HG03139 (cell line): ENCODE results near the gene SWT1.

Source experiments
- ATAC-seq: cut with Tn5 transposase; IDR thresholded peaks from one replicate; pipeline ENCODE4 v1.9.1; 2021; ENCODE audit not compliant: unreplicated experiment

Gene SWT1, protein sequence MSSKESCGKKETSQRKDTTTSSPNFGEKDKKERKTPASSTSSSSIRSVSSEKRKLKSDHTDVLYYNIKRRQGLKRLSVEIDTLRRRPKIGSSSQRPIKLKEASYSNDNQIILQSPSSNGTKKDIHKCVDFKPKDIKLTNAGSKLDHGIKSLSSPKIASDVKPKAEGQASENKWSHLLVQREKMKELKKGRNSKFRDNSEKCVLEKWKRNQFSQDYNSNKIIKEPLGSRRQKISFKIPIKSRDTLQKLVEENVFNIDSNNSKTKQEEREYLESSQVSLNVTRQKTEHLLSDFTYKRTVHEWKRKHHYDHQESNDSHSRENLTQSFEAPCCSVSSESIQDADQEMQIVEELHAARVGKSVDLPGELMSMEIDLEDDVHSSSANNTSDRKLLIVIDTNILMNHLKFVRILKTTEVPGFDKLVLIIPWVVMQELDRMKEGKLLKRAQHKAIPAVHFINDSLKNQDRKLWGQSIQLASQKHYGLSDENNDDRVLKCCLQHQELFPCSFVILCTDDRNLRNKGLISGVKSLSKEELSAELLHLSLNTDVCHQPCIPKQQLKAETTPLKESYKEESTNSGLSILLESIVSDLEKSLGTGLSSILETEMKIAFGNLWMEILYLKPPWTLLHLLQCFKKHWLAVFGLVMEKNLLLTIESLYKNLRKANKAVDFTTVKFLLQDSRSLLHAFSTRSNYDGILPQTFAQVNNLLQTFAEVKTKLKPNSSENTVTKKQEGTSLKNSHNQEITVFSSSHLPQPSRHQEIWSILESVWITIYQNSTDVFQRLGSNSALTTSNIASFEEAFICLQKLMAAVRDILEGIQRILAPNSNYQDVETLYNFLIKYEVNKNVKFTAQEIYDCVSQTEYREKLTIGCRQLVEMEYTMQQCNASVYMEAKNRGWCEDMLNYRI

GRCh38 chr1:185156854-185157598 lies at the start of gene SWT1, which contains the start of gene TRMT1L:
Gene SWT1, plus strand, starts transcription at chr1:185157167. Its CDS starts 3,675 bp downstream, at chr1:185160842.
Gene TRMT1L, minus strand, starts transcription at chr1:185156953. Its CDS starts 241 bp downstream, at chr1:185156712.
- ATAC-seq, result peak; percentile 92

DNA sequence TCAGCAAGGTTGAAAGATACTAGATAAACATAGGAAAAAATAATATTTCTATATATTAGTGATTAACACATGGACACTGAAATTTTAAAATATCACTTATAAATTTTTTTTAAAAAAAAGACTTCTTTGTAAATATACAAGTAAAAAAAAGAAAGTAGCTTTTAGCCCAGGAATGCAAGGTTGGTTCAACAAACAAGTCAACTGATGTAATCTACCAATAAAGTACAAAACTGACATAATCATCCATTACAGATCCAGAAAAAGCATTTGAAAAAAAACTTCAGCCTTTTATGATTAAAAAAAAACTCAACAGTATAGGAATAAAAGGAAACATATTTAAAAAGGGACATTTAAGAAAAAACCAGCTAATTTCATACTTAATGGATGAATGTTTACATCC lies 48.6 kb upstream of the SWT1 start:
- ATAC-seq, result no peak

DNA sequence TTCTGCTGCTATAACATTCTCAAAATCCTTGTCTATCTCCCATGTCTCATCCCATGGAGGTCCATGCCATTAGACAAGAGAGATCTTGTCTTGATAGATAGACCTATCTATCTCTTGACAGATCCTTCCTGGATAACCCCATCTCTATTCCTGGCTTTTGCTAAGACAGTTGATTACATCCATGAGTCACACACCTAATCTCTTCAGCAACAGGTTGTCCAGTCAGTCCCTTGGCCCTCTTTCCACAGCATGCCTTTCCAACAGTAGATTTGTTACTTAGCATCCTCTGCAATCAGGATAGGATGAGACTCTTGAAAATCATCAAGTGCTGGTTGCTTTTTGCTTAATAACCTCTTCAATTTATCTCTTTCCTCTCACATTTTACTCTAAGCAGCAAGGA lies 46.8 kb upstream of the SWT1 start:
- no peak for ATAC-seq

- no peak for ATAC-seq
Observed at GRCh38 chr1:185111873-185112272, 45.1 kb upstream of the SWT1 start.

- no peak for ATAC-seq
Observed at GRCh38 chr1:185112356-185112755, 44.6 kb upstream of the SWT1 start.

- no peak for ATAC-seq
Observed at GRCh38 chr1:185129708-185130107, 27.3 kb upstream of the SWT1 start.

DNA sequence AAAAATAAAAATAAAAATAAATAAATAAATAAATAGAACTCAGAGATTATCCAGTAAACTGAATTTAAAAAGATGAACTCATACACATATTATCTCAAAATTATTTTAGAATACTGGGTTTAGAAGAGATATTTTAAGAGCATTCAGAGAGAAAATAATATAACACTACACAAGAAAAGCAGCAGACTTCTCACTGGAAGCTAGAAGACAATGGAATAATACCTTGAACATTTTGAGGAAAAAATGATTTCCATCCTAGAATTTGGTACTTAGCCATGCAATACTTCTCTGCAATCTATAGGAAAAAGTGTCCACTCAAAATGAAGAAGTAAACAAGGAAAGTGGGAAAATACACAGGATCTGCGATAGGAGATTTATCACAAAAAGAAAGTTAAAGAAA lies 24.4 kb upstream of the SWT1 start:
- no peak for ATAC-seq

- ATAC-seq, result no peak
Observed at GRCh38 chr1:185137896-185138545, 18.9 kb upstream of the SWT1 start.

DNA sequence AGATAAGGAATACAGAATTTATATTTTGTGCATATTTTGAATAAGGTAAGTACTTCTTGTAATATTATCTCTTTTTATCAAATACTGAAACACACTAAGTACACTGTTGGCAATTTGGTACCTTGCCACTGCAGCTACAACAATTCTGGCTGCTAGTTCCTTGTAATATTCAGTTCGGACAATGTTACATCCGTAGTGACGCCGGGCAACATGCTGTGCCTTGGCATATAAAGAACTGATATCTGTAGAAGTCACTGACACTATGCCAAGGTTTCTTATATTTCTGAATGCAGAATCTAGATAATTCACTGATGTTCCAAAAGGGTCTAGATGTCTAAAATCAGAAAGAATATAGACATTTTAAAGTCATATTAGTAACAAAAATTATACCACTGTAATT lies 17.7 kb upstream of the SWT1 start:
- ATAC-seq, result no peak

DNA sequence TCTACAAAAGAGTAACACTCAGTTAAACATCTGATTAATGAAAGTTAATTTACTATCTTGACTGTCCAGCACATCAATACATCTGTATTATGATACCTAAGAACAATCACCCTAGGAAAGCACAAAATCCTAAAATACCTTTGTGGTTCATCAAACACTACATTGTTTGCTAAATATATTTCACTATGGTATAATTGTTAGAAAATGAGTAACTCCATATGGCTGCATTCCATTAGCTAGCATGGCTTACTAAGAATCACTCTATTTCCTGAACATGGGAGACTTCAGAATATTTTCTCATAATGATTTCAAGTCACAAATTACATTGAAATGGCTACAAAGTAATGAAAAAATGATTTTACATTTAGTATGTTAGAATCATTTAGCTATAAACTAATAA lies 12.7 kb upstream of the SWT1 start:
- ATAC-seq, result no peak

DNA sequence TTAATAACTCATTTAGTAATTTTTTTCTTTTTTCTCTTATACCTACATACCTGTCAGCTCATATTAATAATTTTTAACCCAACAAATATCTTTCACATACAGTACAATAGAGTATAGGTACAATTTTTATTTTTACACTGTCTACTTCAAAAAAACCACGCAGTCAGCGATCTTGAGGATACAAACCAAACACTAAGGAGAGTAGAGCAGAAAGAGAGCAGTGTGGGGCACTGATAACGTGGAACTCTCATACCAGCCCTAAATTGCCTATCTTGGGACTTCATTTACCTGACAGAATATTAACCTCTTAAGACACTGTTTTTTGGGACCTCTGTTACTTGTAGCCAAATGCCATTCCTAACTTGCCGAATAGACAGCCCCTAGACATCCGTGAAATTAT lies 5.8 kb upstream of the SWT1 start:
- no peak for ATAC-seq

GRCh38 chr1:185152187-185152767 lies 4.7 kb upstream of the SWT1 start:
- ATAC-seq, result no peak

GRCh38 chr1:185154912-185155513 lies 2.0 kb upstream of the SWT1 start:
- no peak for ATAC-seq

- ATAC-seq, result no peak
Observed at GRCh38 chr1:185155600-185156287, 1.2 kb upstream of the SWT1 start.

DNA sequence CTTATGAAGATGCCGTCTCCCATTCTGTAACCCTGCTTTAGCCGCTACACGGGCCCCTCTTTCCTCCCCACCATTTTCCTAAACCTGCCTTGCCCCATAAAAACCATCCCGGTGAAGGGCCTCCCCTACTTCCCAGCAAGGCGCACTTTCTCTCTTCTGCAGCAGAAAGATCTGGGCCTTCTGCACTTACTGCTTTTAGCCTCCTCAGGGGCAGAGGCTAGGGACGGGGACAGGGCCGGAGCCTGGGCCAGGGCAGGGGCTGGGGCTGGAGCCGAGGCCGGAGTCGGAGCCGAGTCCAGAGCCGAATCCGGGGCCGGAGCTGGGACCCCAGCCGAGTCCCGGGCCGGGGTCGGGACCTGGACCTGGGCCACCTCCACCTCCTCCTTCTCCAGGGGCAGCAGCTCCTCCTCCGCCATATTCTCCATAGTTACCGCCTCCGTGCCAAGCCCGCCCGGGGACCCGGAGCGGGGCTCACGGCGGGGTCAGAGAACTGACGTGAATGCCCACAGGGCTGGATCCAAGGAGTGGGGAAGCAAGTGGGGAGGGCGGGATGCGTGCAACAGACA lies 596 bp upstream of the SWT1 start:
- peak; percentile 24 for ATAC-seq

GRCh38 chr1:185157599-185158412 lies 839 bp downstream of the SWT1 start:
- ATAC-seq, result no peak

DNA sequence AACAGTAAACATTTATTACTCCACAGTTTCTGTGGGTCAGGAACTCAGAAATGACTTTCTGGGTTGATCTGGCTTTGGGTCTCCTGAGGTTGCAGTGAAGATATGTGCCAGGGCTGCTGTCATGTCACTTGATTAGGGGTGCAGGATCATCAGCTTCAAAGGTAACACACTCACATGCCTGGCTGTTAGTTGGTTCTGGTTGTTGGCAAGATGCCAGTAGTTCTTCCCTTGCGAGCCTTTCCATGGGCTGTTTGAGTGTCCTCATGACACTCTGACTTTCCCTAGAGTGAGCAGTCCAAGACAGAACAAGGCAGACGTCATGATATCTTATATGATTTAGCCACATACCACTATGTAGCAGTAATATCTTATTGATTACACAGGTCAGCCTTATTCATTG lies 1.8 kb downstream of the SWT1 start:
- no peak for ATAC-seq

- no peak for ATAC-seq
Observed at GRCh38 chr1:185159966-185160365, 3.0 kb downstream of the SWT1 start.
